ENCODE data around the gene PRSS8.

DNA sequence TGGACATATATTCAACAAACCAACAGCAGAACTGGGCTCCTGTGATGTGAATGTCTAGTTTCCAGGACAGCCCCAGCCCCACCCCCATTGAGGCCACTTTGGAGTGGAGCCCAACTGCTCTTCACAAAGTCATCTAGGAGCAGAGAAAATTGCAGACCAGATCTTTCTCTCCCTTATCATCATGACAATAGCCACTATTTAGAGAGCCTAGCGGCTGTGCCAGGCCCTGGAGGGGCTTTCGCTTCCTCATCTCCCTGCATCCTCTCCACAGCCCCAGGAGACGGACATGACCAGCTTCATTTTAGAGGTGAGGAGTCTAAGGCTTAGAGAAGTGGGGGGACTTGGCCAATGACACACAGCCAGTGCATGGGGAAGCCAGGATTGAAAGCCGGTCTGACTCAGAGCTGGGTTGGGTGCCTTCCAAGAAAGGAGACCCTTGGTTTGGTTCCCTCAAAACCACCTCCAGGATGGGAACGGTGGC is 1.4 kb downstream of the PRSS8 start:
- TF ChIP-seq, protein P1, sequence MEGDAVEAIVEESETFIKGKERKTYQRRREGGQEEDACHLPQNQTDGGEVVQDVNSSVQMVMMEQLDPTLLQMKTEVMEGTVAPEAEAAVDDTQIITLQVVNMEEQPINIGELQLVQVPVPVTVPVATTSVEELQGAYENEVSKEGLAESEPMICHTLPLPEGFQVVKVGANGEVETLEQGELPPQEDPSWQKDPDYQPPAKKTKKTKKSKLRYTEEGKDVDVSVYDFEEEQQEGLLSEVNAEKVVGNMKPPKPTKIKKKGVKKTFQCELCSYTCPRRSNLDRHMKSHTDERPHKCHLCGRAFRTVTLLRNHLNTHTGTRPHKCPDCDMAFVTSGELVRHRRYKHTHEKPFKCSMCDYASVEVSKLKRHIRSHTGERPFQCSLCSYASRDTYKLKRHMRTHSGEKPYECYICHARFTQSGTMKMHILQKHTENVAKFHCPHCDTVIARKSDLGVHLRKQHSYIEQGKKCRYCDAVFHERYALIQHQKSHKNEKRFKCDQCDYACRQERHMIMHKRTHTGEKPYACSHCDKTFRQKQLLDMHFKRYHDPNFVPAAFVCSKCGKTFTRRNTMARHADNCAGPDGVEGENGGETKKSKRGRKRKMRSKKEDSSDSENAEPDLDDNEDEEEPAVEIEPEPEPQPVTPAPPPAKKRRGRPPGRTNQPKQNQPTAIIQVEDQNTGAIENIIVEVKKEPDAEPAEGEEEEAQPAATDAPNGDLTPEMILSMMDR (IDR thresholded peaks at IDR 0.05): no peak
- no peak for TF ChIP-seq POLR2A (IDR thresholded peaks at IDR 0.05)
- TF ChIP-seq POLR2AphosphoS5 (IDR thresholded peaks at IDR 0.05): no peak
